NCI-H2227 (cell line): ENCODE results near the gene RDH13.
A peak's percentile ranks its signal among the peaks of the same experiment; 100 is the strongest.
"Not testable (repeated sequence)": the region's sequence is repeated elsewhere in the genome, so short reads cannot be mapped to it uniquely, and the experiment has no call there.

ENCODE experiments used
- DNase-seq: peaks from one replicate; lab custom pipeline; 2025; ENCODE audit not compliant: unreplicated experiment; lab: John Stamatoyannopoulos, UW

RDH13 gene

GRCh38 chr19:55077106-55077505 lies 14.2 kb upstream of the RDH13 start:
- DNase-seq: no peak

- DNase-seq: no peak
Observed at GRCh38 chr19:55076321-55076720, 13.4 kb upstream of the RDH13 start.

- DNase-seq: no peak
Observed at GRCh38 chr19:55075371-55075998, 12.5 kb upstream of the RDH13 start, which contains the start of gene EPS8L1. EPS8L1 (plus strand) TSS chr19:55075869; CDS start chr19:55076445, 576 bp downstream.

- DNase-seq: no peak
Observed at GRCh38 chr19:55071913-55072312, 9.0 kb upstream of the RDH13 start.

- DNase-seq: no peak
Observed at GRCh38 chr19:55071129-55071502, 8.2 kb upstream of the RDH13 start.

GRCh38 chr19:55070466-55071128 lies 7.6 kb upstream of the RDH13 start:
- no peak for DNase-seq

GRCh38 chr19:55069865-55070197 lies 6.9 kb upstream of the RDH13 start:
- DNase-seq: no peak

- DNase-seq: peak; percentile 88
Observed at GRCh38 chr19:55068950-55069864, 6.3 kb upstream of the RDH13 start.

GRCh38 chr19:55067869-55068268 lies 4.9 kb upstream of the RDH13 start:
- no peak for DNase-seq

GRCh38 chr19:55066107-55066709 lies 3.3 kb upstream of the RDH13 start:
- DNase-seq: no peak

- not testable (repeated sequence) for DNase-seq
Observed at GRCh38 chr19:55065516-55065915, 2.6 kb upstream of the RDH13 start.

- DNase-seq: no peak
Observed at GRCh38 chr19:55063492-55063843, 520 bp upstream of the RDH13 start.

- not testable (repeated sequence) for DNase-seq
Observed at GRCh38 chr19:55060287-55060686, 2.7 kb downstream of the RDH13 start.

- DNase-seq: no peak
Observed at GRCh38 chr19:55058781-55059610, 4.0 kb downstream of the RDH13 start.

- no peak for DNase-seq
Observed at GRCh38 chr19:55056827-55057226, 6.1 kb downstream of the RDH13 start.

GRCh38 chr19:55053735-55054134 lies 9.2 kb downstream of the RDH13 start:
- DNase-seq: no peak

GRCh38 chr19:55050749-55051532 lies 12.0 kb downstream of the RDH13 start:
- DNase-seq: no peak

GRCh38 chr19:55048446-55048845 lies 14.5 kb downstream of the RDH13 start:
- DNase-seq: no peak

- DNase-seq: no peak
Observed at GRCh38 chr19:55047951-55048350, 15.0 kb downstream of the RDH13 start.
